Peyer's patch (tissue), 4 donors: Measurements from ENCODE around the gene CCDC12. TPM values are rescaled to one million over a fixed set of nuclear protein-coding genes. Genes with fewer than 3 reads are reported as not detected.
A peak's percentile ranks its signal among the peaks of the same experiment; 100 is the strongest.

Source experiments
- DNase-seq, 3 donors: peaks; one replicate each; pipeline ENCODE4 v3.0.0-alpha.2; 2017 to 2019
- H3K27ac ChIP-seq, 4 donors: fragments of 200-600 bp; sonication (generic); one replicate each; pipeline ENCODE4 v1.5.1; 2016 to 2019
- H3K27me3 ChIP-seq, 2 donors: fragments of 200-600 bp; sonication (generic); one replicate each; pipeline ENCODE4 v1.5.1; 2019
- H3K36me3 ChIP-seq, 3 donors: fragments of 200-600 bp; sonication (generic); one replicate each; pipeline ENCODE4 v1.5.1; 2016 to 2019
- H3K4me1 ChIP-seq, 4 donors: fragments of 200-600 bp; sonication (generic); one replicate each; pipeline ENCODE4 v1.5.1; 2016 to 2019
- H3K4me3 ChIP-seq, 4 donors: fragments of 200-600 bp; sonication (generic); 1 replicate in 3 of 4; 2 replicates in 1 of 4; pipeline ENCODE4 v1.5.1; 2016 to 2019; ENCODE audit warnings: mild to moderate bottlenecking in 1 of 4
- H3K9me3 ChIP-seq, 4 donors: fragments of 200-600 bp; sonication (generic); one replicate each; pipeline ENCODE4 v1.5.1; 2016 to 2019; ENCODE audit warnings: mild to moderate bottlenecking in 1 of 4
- POLR2A ChIP-seq, 2 donors: fragments of 450-650 bp; IDR thresholded peaks; one replicate each; pipeline ENCODE4 v1.5.1; 2017; ENCODE audit warnings: antibody characterized with exemption in 2 of 2, mild to moderate bottlenecking in 2 of 2, moderate library complexity in 2 of 2
- total RNA-seq, 4 donors: library from RNA; depleted of rRNA; stranded (reverse); fragments of >200 nt; gene quantifications; one replicate each; pipeline ENCODE4 v1.1.0, GENCODE V29; 2016
- TF ChIP-seq, protein P1 (sequence below), 6 experiments: fragments of 450-650 bp in 4 of 6; fragments of 200-600 bp in 2 of 6; sonication (generic) in 1 of 6; IDR thresholded peaks; one replicate each; pipeline ENCODE4 v1.5.1; 2017 to 2019; ENCODE audit warnings: antibody characterized with exemption in 6 of 6, mild to moderate bottlenecking in 3 of 6, moderate library complexity in 1 of 6

Gene CCDC12
- total RNA-seq, 4 donors from 2014 or later: 41.7 to 90.0 (median 59.2) TPM

DNA sequence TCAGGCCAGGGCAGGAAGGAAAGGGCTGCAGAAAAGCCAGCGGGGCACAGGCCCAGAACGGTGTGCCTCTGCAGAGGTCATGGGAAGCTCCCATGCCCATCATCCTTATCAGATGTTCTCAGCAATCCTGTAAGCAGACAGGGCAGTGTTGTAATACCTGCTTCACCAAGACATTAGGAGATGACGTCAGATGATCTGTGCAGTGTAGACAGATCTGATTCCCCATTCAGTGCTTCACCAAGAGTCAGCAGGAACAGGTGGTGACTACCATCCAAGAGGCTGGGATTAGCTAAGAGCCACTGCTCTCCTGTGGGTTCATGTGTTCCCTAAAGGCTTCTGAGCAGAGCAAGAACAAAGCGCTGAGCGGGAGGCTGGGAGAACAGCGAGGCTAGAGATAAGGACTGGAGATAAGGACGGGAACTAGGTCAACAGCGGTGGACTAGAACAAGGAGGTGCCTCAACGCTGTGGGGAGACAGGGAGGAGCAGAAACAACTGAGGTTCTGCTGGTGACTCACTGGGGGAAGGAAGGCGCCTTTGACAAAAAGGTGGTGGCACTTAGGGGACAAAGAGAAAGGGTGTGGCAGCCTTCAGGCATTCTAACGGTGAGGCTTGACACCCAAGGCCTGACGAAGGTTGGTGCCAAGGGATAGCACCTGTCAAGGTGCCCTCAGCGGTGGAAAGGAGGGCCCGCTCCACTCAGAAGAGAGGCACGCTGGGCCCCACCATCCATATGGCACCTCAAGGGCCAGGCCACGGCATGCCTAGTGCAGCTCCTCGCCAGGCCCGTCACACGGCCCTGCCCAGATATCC is 28.4 kb downstream of the CCDC12 start:
- Histone ChIP-seq H3K27ac (peak overlapping the region; percentile 55 to 90 (median 84)), H3K36me3 (no peaks in the 10 kb centered on the region), H3K27me3 (no peaks in the 10 kb centered on the region), H3K4me3 (peak overlapping the region in 1 of 4 donors; percentile 12), H3K9me3 (no peaks in the 10 kb centered on the region), H3K4me1 (peaks cover 26 to 90% (median 42%) of the 10 kb centered on the region in 4 donors)
- peak in 2 of 3 donors; percentile 82 to 91 for DNase-seq
- peak; percentile 53 to 68 for TF ChIP-seq POLR2A (IDR thresholded peaks at IDR 0.05)
- TF ChIP-seq, protein P1, sequence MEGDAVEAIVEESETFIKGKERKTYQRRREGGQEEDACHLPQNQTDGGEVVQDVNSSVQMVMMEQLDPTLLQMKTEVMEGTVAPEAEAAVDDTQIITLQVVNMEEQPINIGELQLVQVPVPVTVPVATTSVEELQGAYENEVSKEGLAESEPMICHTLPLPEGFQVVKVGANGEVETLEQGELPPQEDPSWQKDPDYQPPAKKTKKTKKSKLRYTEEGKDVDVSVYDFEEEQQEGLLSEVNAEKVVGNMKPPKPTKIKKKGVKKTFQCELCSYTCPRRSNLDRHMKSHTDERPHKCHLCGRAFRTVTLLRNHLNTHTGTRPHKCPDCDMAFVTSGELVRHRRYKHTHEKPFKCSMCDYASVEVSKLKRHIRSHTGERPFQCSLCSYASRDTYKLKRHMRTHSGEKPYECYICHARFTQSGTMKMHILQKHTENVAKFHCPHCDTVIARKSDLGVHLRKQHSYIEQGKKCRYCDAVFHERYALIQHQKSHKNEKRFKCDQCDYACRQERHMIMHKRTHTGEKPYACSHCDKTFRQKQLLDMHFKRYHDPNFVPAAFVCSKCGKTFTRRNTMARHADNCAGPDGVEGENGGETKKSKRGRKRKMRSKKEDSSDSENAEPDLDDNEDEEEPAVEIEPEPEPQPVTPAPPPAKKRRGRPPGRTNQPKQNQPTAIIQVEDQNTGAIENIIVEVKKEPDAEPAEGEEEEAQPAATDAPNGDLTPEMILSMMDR (IDR thresholded peaks at IDR 0.05): no peak

DNA sequence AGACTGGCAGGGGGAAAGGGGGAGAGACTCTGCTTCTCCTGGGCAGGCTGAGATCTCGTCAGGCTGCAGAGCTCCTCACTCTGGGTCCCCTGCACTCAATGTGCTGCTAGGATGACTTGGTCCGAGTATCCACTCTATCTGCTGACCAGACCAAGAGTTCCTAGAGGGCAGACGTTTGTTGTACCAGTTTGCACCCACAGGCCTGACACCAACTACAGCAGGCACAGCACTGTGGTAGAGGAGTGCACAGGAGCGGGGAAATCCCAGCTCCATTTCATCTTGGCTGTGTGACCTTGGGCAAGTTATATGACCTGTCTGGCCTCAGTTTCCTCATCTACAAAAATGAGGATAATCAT is 29.0 kb downstream of the CCDC12 start:
- Histone ChIP-seq H3K4me1 (peaks cover 22 to 90% (median 42%) of the 10 kb centered on the region in 4 donors), H3K27me3 (no peaks in the 10 kb centered on the region), H3K27ac (peak overlapping the region; percentile 55 to 90 (median 84)), H3K36me3 (no peaks in the 10 kb centered on the region), H3K9me3 (no peaks in the 10 kb centered on the region), H3K4me3 (peak overlapping the region in 1 of 4 donors; percentile 12)
- no peak for TF ChIP-seq POLR2A (IDR thresholded peaks at IDR 0.05)
- TF ChIP-seq, protein P1 (IDR thresholded peaks at IDR 0.05): no peak
- DNase-seq: no peak

DNA sequence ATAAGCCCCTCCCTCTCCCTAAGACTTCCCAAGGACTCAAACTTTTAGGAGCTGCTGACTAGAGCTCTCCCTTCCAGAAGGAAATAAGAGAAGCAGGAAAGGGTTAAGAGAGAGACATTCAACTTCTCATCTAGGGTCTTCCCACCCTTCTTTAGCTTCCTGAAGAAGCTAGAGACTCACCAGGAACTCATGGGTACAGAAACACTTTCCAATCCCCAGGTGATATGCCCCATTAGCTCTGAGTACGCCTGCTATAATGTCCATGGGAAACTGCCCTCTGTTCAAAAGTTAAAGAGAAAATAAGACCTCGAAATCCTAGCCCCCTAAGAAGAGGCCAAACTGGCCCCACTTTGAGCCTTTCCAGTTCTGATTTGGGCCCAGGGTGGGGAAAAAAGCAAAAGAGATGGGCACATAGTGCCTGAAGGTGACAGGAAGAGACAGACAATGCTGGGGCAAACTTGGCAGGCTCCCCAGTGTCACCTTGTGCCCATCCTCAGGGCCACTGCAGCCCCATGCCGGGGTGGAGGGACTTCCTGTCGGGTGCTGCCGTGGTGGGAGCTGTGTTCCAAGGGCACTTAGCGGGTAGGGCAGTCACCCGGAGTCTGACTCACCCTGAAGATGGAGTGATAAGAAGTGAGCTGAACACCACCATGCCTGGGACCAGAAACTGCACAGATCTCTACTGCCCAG is 29.5 kb downstream of the CCDC12 start:
- peaks cover 22 to 91% (median 43%) of the 10 kb centered on the region in 4 donors for H3K4me1 ChIP-seq
- no peaks in the 10 kb centered on the region for H3K27me3 ChIP-seq
- H3K36me3 ChIP-seq: no peaks in the 10 kb centered on the region
- peak in 2 of 3 donors; percentile 82 to 84 for DNase-seq
- TF ChIP-seq, protein P1 (IDR thresholded peaks at IDR 0.05): no peak
- peak in 1 of 2 donors; percentile 26 for TF ChIP-seq POLR2A (IDR thresholded peaks at IDR 0.05)
- H3K4me3 ChIP-seq: peak overlapping the region in 1 of 4 donors; percentile 12
- no peaks in the 10 kb centered on the region for H3K9me3 ChIP-seq
- peak overlapping the region; percentile 55 to 90 (median 84) for H3K27ac ChIP-seq

DNA sequence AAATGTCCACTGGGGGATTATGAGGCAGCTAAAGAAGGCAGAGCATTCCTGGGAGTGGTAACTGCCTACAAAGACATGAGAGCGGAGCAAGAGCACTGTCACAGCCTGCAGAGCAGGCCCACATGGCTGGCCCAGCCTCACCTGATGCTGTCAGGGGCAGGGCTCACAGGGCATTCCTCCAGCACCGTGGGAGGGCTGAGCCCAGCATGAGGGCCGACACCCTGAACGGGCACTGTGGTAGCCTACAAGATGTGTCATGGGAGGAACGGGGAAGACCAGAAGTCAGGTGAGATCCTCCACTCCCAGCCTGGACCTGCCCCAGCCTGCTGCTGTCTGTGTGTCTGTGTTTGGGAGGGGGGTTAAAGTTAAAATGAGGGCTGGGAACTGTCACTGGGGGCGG is 30.1 kb downstream of the CCDC12 start:
- H3K27ac ChIP-seq: peak overlapping the region in 3 of 4 donors; percentile 84 to 90 (median 85)
- peaks cover 22 to 97% (median 45%) of the 10 kb centered on the region in 4 donors for H3K4me1 ChIP-seq
- H3K4me3 ChIP-seq: no peak overlapping the region
- no peaks in the 10 kb centered on the region for H3K9me3 ChIP-seq
- TF ChIP-seq, protein P1 (IDR thresholded peaks at IDR 0.05): no peak
- peak in 1 of 2 donors; percentile 24 for TF ChIP-seq POLR2A (IDR thresholded peaks at IDR 0.05)
- H3K36me3 ChIP-seq: no peaks in the 10 kb centered on the region
- H3K27me3 ChIP-seq: no peaks in the 10 kb centered on the region
- DNase-seq: peak in 1 of 3 donors; percentile 77

DNA sequence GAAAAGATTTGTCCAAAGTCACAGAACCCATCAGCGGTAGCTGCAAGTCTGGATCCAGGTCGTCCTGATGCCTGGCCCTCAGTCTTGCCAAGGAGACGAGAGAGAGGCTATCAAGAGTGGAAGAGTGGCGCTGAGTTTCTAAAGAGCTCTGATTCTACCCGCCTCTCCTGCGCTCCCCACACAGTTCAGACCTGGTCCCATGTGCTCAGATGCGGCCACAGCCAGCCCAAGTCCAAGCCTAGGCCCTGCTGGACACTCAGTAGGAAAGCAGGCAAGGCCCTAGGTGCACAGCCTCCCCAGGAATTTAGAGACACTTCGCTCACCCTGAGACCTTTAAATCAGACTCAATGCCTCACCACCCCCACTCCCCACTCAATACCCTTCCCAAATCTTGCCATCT is 32.4 kb downstream of the CCDC12 start:
- Histone ChIP-seq H3K27me3 (no peaks in the 10 kb centered on the region), H3K27ac (peak overlapping the region in 3 of 4 donors; percentile 81 to 91 (median 90)), H3K4me3 (no peak overlapping the region), H3K9me3 (no peaks in the 10 kb centered on the region), H3K36me3 (peaks cover 0 to 18% (median 0%) of the 10 kb centered on the region in 3 donors), H3K4me1 (peaks cover 16 to 93% (median 35%) of the 10 kb centered on the region in 4 donors)
- no peak for DNase-seq
- TF ChIP-seq POLR2A (IDR thresholded peaks at IDR 0.05): no peak
- TF ChIP-seq, protein P1 (IDR thresholded peaks at IDR 0.05): no peak
